GM23248 (cell line): ENCODE measurements around the gene TMEM187. TPM values are rescaled to one million over a fixed set of nuclear protein-coding genes. Genes with fewer than 3 reads are reported as not detected.

Experiments
- DNase-seq: peaks from one replicate; pipeline ENCODE4 v3.0.0-alpha.2; 2015
- H2AFZ ChIP-seq: fragments of 200-600 bp; sonication (generic); 2 replicates; pipeline ENCODE4 v1.6.1; 2016; ENCODE audit warnings: antibody characterized with exemption
- H3F3A ChIP-seq: fragments of 200-600 bp; sonication (generic); 2 replicates; pipeline ENCODE4 v1.6.1; 2016; ENCODE audit warnings: mild to moderate bottlenecking, antibody characterized with exemption, mixed run types; ENCODE audit not compliant: insufficient read depth
- H3K27ac ChIP-seq: fragments of 200-600 bp; sonication (generic); 2 replicates; pipeline ENCODE4 v1.5.1; 2016; ENCODE audit warnings: mild to moderate bottlenecking
- H3K27me3 ChIP-seq: fragments of 200-600 bp; sonication (generic); replicated peaks from 2 replicates; pipeline ENCODE4 v1.6.1; 2016; ENCODE audit warnings: mild to moderate bottlenecking; ENCODE audit not compliant: insufficient read depth
- H3K36me3 ChIP-seq: fragments of 200-600 bp; sonication (generic); 2 replicates; pipeline ENCODE4 v1.6.1; 2016; ENCODE audit warnings: low read depth, mild to moderate bottlenecking
- H3K4me1 ChIP-seq: fragments of 200-600 bp; sonication (generic); 2 replicates; pipeline ENCODE4 v1.6.1; 2016; ENCODE audit warnings: mild to moderate bottlenecking; ENCODE audit not compliant: insufficient read depth
- H3K4me2 ChIP-seq: fragments of 200-600 bp; sonication (generic); one replicate; pipeline ENCODE4 v1.6.1; 2016; ENCODE audit warnings: mild to moderate bottlenecking; ENCODE audit not compliant: unreplicated experiment
- H3K4me3 ChIP-seq: fragments of 200-600 bp; sonication (generic); 2 replicates; pipeline ENCODE4 v1.5.1; 2016; ENCODE audit warnings: mild to moderate bottlenecking
- H3K79me2 ChIP-seq: fragments of 200-600 bp; sonication (generic); 2 replicates; pipeline ENCODE4 v1.6.1; 2016; ENCODE audit warnings: mild to moderate bottlenecking; ENCODE audit not compliant: insufficient read depth
- H3K9ac ChIP-seq: fragments of 200-600 bp; sonication (generic); 2 replicates; pipeline ENCODE4 v1.6.1; 2016; ENCODE audit warnings: mild to moderate bottlenecking
- H3K9me2 ChIP-seq: fragments of 200-600 bp; sonication (generic); 2 replicates; pipeline ENCODE4 v1.6.1; 2016; ENCODE audit warnings: mixed run types, mild to moderate bottlenecking, moderate library complexity; ENCODE audit not compliant: insufficient read depth
- H3K9me3 ChIP-seq: fragments of 200-600 bp; sonication (generic); one replicate; pipeline ENCODE4 v1.6.1; 2017; ENCODE audit warnings: low read depth
- H4K20me1 ChIP-seq: fragments of 200-600 bp; sonication (generic); 2 replicates; pipeline ENCODE4 v1.6.0; 2016; ENCODE audit not compliant: insufficient read depth
- EZH2 ChIP-seq: fragments of 200-600 bp; sonication (generic); IDR thresholded peaks from 2 replicates; pipeline ENCODE4 v1.6.1; 2018; ENCODE audit warnings: antibody characterized with exemption, mild to moderate bottlenecking; ENCODE audit not compliant: insufficient read depth, poor library complexity, severe bottlenecking
- EZH2phosphoT487 ChIP-seq: fragments of 200-600 bp; sonication (generic); IDR thresholded peaks from 2 replicates; pipeline ENCODE4 v1.6.1; 2018; ENCODE audit warnings: antibody characterized with exemption, moderate library complexity, mild to moderate bottlenecking, low read depth; ENCODE audit not compliant: insufficient read depth
- WGBS, 2 experiments: methylation state at CpG; one replicate each; pipeline ENCODE4 v1.1.6; 2015 to 2017; ENCODE audit warnings: low lambda C conversion rate in 2 of 2, low coverage in 1 of 2; ENCODE audit errors: missing lambda C conversion rate in 2 of 2; 5-methylcytosine and 5-hydroxymethylcytosine counted together
- in situ Hi-C: fragments of 300-500 bp; cut with MboI; formaldehyde crosslinking; loops from 2 replicates; pipeline ENCODE4 v1.15.0; 2020
- polyA plus RNA-seq: library from polyadenylated mRNA; unstranded; fragments of >200 nt; fragmentation: Nextera tagmentation; extraction: Ambion mirVana; gene quantifications from 2 replicates; pipeline ENCODE4 v1.2.1, GENCODE V29; 2016
- total RNA-seq: library from RNA; depleted of rRNA; stranded (reverse); fragments of >200 nt; shearing (Covaris generic); gene quantifications from 2 replicates; pipeline ENCODE4 v1.2.3, GENCODE V29; 2014

The TMEM187 gene
- total and polyA plus RNA-seq, 2 experiments from 2014 or later = 7.6 to 8.5 TPM

DNA sequence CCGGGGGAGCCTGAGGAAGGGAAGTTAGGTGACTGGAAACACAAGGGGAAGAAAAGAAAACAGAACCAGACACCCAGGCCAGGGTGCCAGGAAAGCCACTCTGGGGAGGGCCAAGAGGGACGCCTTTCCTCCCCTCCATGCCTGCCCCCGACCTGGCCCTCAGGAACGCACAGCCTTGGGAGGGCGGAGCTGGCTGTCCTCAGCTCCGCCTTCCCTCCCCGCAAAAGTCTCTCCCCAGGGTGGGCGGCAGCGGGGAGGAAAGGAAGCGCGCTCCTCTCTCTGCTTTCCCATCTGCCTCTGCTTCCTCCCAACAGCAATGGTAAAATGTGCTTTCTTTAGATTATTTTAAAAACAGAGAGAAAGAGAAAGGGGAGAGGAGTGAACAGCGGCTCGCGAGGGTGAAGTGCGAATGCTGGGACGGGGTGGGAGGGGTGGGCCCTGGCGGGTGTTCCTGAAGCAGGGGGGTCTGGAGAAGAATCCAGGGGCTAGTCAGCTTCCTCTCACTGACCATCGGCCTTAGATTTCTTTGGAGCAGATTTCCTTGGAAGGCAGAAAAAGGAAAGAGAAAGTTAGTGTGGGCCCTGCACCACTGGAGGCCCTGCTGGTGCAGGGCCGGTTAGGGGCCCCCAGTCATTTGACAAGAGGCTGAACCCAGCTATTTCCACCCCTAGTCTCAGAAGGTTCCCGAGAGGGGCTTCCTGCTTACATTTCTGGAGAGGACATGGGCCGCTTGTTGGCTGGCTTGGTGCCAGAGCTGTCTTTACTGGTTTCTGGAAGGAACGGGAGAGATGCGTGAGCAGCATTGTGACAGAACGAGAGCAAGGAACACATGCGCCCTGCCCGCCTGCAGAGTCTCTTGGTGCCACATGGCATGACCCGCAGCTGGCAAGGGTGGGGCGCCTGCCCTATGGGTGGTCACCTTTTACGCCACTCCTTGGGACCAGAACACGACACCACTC, 23.4 kb upstream of the TMEM187 start:
- Histone ChIP-seq H3K79me2 (no peaks in the 10 kb centered on the region), H3K36me3 (no peaks in the 10 kb centered on the region; the same call in 1 of the 2 replicates), H3K9me3 (no peaks in the 10 kb centered on the region), H3K27ac (no peak overlapping the region), H3F3A (no peaks in the 10 kb centered on the region), H4K20me1 (no peaks in the 10 kb centered on the region), H3K9me2 (no peaks in the 10 kb centered on the region), H3K4me3 (no peak overlapping the region), H3K9ac (no peak overlapping the region), H3K4me1 (no peaks in the 10 kb centered on the region), H3K27me3 (no peaks in the 10 kb centered on the region), H3K4me2 (no peak overlapping the region), H2AFZ (no peak overlapping the region)
- WGBS, 2 experiments = 70 to 84% methylated on average over 13 to 21 of the region's 30 CpGs
- in situ Hi-C loops = no loop called here
- DNase-seq = no peak
- TF ChIP-seq EZH2 = no peak

GRCh38 chrX:153950127-153950526, 22.4 kb upstream of the TMEM187 start:
- Histone ChIP-seq H3K36me3 (no peaks in the 10 kb centered on the region; the same call in 1 of the 2 replicates), H3K27me3 (no peaks in the 10 kb centered on the region), H3K27ac (no peak overlapping the region), H3F3A (no peaks in the 10 kb centered on the region), H3K4me2 (no peak overlapping the region), H3K79me2 (no peaks in the 10 kb centered on the region), H3K9me2 (no peaks in the 10 kb centered on the region), H3K9me3 (no peaks in the 10 kb centered on the region), H4K20me1 (no peaks in the 10 kb centered on the region), H3K4me3 (no peak overlapping the region), H3K4me1 (no peaks in the 10 kb centered on the region), H2AFZ (no peak overlapping the region), H3K9ac (no peak overlapping the region)
- WGBS, 2 experiments = 81 to 87% methylated on average over 8 to 19 of the region's 19 CpGs
- in situ Hi-C loops = no loop called here
- TF ChIP-seq EZH2phosphoT487 (no peak), EZH2 (no peak)
- DNase-seq = no peak

GRCh38 chrX:153951683-153952372, 20.7 kb upstream of the TMEM187 start:
- Histone ChIP-seq H3K4me3 (no peak overlapping the region), H3K4me2 (no peak overlapping the region), H3K27me3 (no peaks in the 10 kb centered on the region), H3K27ac (no peak overlapping the region), H3K4me1 (no peaks in the 10 kb centered on the region), H3K36me3 (no peaks in the 10 kb centered on the region; the same call in 1 of the 2 replicates), H3F3A (no peaks in the 10 kb centered on the region), H3K9me2 (no peaks in the 10 kb centered on the region), H2AFZ (no peak overlapping the region), H3K79me2 (no peaks in the 10 kb centered on the region), H4K20me1 (no peaks in the 10 kb centered on the region), H3K9ac (no peak overlapping the region), H3K9me3 (no peaks in the 10 kb centered on the region)
- DNase-seq = no peak
- WGBS, 2 experiments = 87 to 97% methylated on average over 11 to 12 of the region's 28 CpGs
- in situ Hi-C loops = no loop called here
- TF ChIP-seq EZH2phosphoT487 (no peak), EZH2 (no peak)

GRCh38 chrX:153952373-153953026, 20.1 kb upstream of the TMEM187 start:
- no peak overlapping the region for H3K4me3 ChIP-seq
- TF ChIP-seq EZH2phosphoT487 = no peak
- no peak overlapping the region for H2AFZ ChIP-seq
- H3K79me2 ChIP-seq = no peaks in the 10 kb centered on the region
- no peak overlapping the region for H3K9ac ChIP-seq
- no peaks in the 10 kb centered on the region for H3F3A ChIP-seq
- 78 to 95% methylated on average over 10 to 24 of the region's 32 CpGs for WGBS, 2 experiments
- H3K4me1 ChIP-seq = no peaks in the 10 kb centered on the region
- DNase-seq = no peak
- no peaks in the 10 kb centered on the region for H4K20me1 ChIP-seq
- no peaks in the 10 kb centered on the region for H3K27me3 ChIP-seq
- H3K9me2 ChIP-seq = no peaks in the 10 kb centered on the region
- H3K27ac ChIP-seq = no peak overlapping the region
- in situ Hi-C loops = no loop called here
- no peaks in the 10 kb centered on the region for H3K9me3 ChIP-seq
- H3K36me3 ChIP-seq = no peaks in the 10 kb centered on the region; the same call in 1 of the 2 replicates
- no peak overlapping the region for H3K4me2 ChIP-seq
